Fibroblast of lung (primary cell): ENCODE data around the gene C10orf71. TPM values are rescaled to one million over a fixed set of nuclear protein-coding genes. Genes with fewer than 3 reads are reported as not detected.

Experiments used
- DNase-seq, 2 donors: peaks; one replicate each; pipeline versions ENCODE4 v3.0.0 to v3.0.0-alpha.2; 2010; ENCODE audit warnings: low read depth in 2 of 2
- H2AFZ ChIP-seq: 2 replicates; pipeline ENCODE4 v1.5.1; 2012; ENCODE audit warnings: low read length, control low read depth, inconsistent platforms
- H3K27ac ChIP-seq: 2 replicates; pipeline ENCODE4 v1.5.1; 2011; ENCODE audit warnings: low read length, control low read depth; ENCODE audit not compliant: insufficient read depth
- H3K27me3 ChIP-seq: 2 replicates; pipeline ENCODE4 v1.5.1; 2011; ENCODE audit warnings: mild to moderate bottlenecking, low read length; ENCODE audit not compliant: control insufficient read depth, insufficient read depth
- H3K36me3 ChIP-seq: 2 replicates; pipeline ENCODE4 v1.5.1; 2011; ENCODE audit warnings: low read length; ENCODE audit not compliant: control insufficient read depth, insufficient read depth
- H3K4me1 ChIP-seq: 2 replicates; pipeline ENCODE4 v1.5.1; 2011; ENCODE audit warnings: low read length; ENCODE audit not compliant: control insufficient read depth, insufficient read depth; ENCODE audit errors: extremely low read depth
- H3K4me2 ChIP-seq: 2 replicates; pipeline ENCODE4 v1.5.1; 2011; ENCODE audit warnings: low read length, control low read depth; ENCODE audit not compliant: insufficient read depth; ENCODE audit errors: extremely low read depth
- H3K4me3 ChIP-seq, 4 experiments: fragments of 200-600 bp in 1 of 4; sonication (generic) in 1 of 4; replicated peaks in 1 of 4; 2 replicates each; pipeline ENCODE4 v1.5.1; 2011 to 2016; ENCODE audit warnings: low read length in 4 of 4, low read depth in 3 of 4, mild to moderate bottlenecking in 3 of 4, control low read depth in 2 of 4, inconsistent platforms in 1 of 4, mixed read lengths in 1 of 4; ENCODE audit not compliant: insufficient read depth in 1 of 4; ENCODE audit errors: control extremely low read depth in 1 of 4
- H3K79me2 ChIP-seq: 2 replicates; pipeline ENCODE4 v1.5.1; 2012; ENCODE audit warnings: mild to moderate bottlenecking, low read length, inconsistent platforms; ENCODE audit not compliant: control insufficient read depth, insufficient read depth
- H3K9ac ChIP-seq: 2 replicates; pipeline ENCODE4 v1.5.1; 2011; ENCODE audit warnings: mild to moderate bottlenecking, low read length, control low read depth; ENCODE audit not compliant: insufficient read depth
- H3K9me3 ChIP-seq: 2 replicates; pipeline ENCODE4 v1.5.1; 2012; ENCODE audit warnings: low read depth, low read length; ENCODE audit not compliant: control insufficient read depth, insufficient read depth
- H4K20me1 ChIP-seq: 2 replicates; pipeline ENCODE4 v1.5.1; 2011; ENCODE audit warnings: low read length; ENCODE audit not compliant: control insufficient read depth, insufficient read depth; ENCODE audit errors: extremely low read depth
- EZH2 ChIP-seq: IDR thresholded peaks from 2 replicates; pipeline ENCODE4 v1.5.1; 2012; ENCODE audit warnings: low read length, control low read depth, mild to moderate bottlenecking; ENCODE audit errors: missing control alignments
- polyA plus RNA-seq, 2 donors: library from polyadenylated mRNA; depleted of rRNA in 1 of 2; stranded (reverse) in 1 of 2; unstranded in 1 of 2; fragments of >200 nt; gene quantifications; 2 replicates each; pipeline ENCODE4 v1.2.1, GENCODE V29; 2011 to 2012; ENCODE audit warnings: missing spikeins in 1 of 2
- total RNA-seq: library from RNA; depleted of rRNA; stranded (reverse); fragments of >200 nt; gene quantifications from 2 replicates; pipeline ENCODE4 v1.2.1, GENCODE V29; 2014
- TF ChIP-seq, protein P1 (sequence below), 2 donors: IDR thresholded peaks in 1 of 2; conservative IDR thresholded peaks in 1 of 2; 1 replicate in 1 of 2; 2 replicates in 1 of 2; pipeline ENCODE4 v1.5.1; 2011 to 2012; ENCODE audit warnings: low read length in 2 of 2, control low read depth in 1 of 2, inconsistent platforms in 1 of 2, low read depth in 1 of 2, mild to moderate bottlenecking in 1 of 2

The C10orf71 gene
- total and polyA plus RNA-seq, 2 donors (not counting 1 experiment from before 2014, with no cell fraction given), result not detected

DNA sequence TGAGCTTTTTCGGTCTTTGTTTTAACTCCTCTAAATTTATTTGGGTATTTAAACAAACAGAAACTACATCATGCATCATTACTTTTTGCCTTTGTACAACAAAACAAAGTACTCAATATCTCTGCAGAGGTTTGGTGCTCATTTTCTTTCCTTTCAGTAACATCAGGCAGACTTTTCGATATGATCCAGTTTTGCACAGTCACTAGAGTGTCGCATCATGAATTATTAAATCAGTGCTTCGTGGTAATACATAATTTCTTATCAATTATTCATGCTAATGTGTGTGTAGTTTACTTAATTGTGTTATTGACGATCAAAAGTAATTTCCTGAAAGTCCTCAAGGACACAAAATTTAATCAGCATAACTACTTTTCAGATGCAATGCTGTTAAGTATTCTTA lies 65.1 kb downstream of the C10orf71 start:
- TF ChIP-seq EZH2, result no peak
- TF ChIP-seq, protein P1, sequence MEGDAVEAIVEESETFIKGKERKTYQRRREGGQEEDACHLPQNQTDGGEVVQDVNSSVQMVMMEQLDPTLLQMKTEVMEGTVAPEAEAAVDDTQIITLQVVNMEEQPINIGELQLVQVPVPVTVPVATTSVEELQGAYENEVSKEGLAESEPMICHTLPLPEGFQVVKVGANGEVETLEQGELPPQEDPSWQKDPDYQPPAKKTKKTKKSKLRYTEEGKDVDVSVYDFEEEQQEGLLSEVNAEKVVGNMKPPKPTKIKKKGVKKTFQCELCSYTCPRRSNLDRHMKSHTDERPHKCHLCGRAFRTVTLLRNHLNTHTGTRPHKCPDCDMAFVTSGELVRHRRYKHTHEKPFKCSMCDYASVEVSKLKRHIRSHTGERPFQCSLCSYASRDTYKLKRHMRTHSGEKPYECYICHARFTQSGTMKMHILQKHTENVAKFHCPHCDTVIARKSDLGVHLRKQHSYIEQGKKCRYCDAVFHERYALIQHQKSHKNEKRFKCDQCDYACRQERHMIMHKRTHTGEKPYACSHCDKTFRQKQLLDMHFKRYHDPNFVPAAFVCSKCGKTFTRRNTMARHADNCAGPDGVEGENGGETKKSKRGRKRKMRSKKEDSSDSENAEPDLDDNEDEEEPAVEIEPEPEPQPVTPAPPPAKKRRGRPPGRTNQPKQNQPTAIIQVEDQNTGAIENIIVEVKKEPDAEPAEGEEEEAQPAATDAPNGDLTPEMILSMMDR (conservative IDR thresholded peaks at IDR 0.05 in 1 of 2, IDR thresholded peaks at IDR 0.05 in 1 of 2; ENCODE audit: low read depth in 1 of 2, low read length in 2 of 2), result no peak
- Histone ChIP-seq H3K36me3 (no peaks in the 10 kb centered on the region), H3K4me2 (no peak overlapping the region), H2AFZ (no peak overlapping the region), H3K9ac (no peak overlapping the region), H3K4me3 (no peak overlapping the region), H3K27ac (no peak overlapping the region), H3K27me3 (no peaks in the 10 kb centered on the region), H4K20me1 (no peaks in the 10 kb centered on the region), H3K79me2 (no peaks in the 10 kb centered on the region), H3K9me3 (no peaks in the 10 kb centered on the region), H3K4me1 (no peaks in the 10 kb centered on the region)
- DNase-seq, result no peak

DNA sequence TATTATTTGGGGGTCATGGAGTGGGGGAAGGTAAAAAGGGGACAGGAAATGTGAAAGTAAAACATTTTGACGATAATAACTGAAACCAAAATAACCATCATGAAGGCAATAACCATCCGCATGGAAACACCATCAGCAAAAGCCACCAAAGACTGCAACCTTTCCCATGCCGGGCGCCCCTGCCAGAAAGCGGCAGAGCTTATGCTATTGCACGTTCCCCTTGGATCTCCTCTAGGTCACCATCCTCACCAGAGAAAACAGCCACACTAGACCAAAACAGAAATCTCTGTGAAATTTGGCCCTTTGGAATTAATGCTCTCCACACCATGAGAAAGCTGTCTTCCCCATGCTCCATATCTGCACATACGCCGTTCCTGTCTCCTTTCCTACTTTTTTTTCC lies 65.8 kb downstream of the C10orf71 start:
- H4K20me1 ChIP-seq, result no peaks in the 10 kb centered on the region
- H3K4me1 ChIP-seq, result no peaks in the 10 kb centered on the region
- no peak overlapping the region for H2AFZ ChIP-seq
- no peak overlapping the region for H3K27ac ChIP-seq
- H3K4me2 ChIP-seq, result no peak overlapping the region
- H3K36me3 ChIP-seq, result no peaks in the 10 kb centered on the region
- no peak overlapping the region for H3K9ac ChIP-seq
- H3K27me3 ChIP-seq, result no peaks in the 10 kb centered on the region
- H3K79me2 ChIP-seq, result no peaks in the 10 kb centered on the region
- no peak overlapping the region for H3K4me3 ChIP-seq
- DNase-seq, result no peak
- H3K9me3 ChIP-seq, result no peaks in the 10 kb centered on the region
- TF ChIP-seq, protein P1 (conservative IDR thresholded peaks at IDR 0.05 in 1 of 2, IDR thresholded peaks at IDR 0.05 in 1 of 2; ENCODE audit: low read depth in 1 of 2, low read length in 2 of 2), result no peak
- TF ChIP-seq EZH2, result no peak

DNA sequence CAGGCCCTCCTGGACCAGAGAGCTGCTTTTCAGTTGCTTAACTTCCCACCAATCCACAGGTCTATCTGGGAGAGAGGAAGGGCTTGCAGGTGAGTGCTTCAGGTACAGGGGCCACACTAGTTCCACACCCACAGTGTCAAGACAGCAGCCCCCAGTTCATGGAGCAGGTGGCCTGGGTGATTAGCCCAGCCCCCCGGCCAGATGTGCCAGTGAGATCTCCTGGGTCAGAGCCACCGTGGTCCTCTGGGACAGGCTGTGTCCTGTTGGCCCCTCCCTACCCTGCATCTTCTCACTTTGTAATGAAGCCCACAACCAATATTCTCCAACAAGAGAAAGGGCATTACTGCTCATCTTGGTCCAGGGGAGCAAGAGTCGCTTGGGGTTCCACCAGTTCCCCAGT lies 66.3 kb downstream of the C10orf71 start:
- Histone ChIP-seq H3K4me2 (no peak overlapping the region), H3K4me1 (no peaks in the 10 kb centered on the region), H4K20me1 (no peaks in the 10 kb centered on the region), H3K27me3 (no peaks in the 10 kb centered on the region), H3K79me2 (no peaks in the 10 kb centered on the region), H3K4me3 (no peak overlapping the region), H3K9ac (no peak overlapping the region), H2AFZ (no peak overlapping the region), H3K9me3 (no peaks in the 10 kb centered on the region), H3K36me3 (no peaks in the 10 kb centered on the region), H3K27ac (no peak overlapping the region)
- no peak for TF ChIP-seq EZH2
- TF ChIP-seq, protein P1 (conservative IDR thresholded peaks at IDR 0.05 in 1 of 2, IDR thresholded peaks at IDR 0.05 in 1 of 2; ENCODE audit: low read depth in 1 of 2, low read length in 2 of 2), result no peak
- no peak for DNase-seq
